Measurements from ENCODE around the gene PCSK2.
A peak's percentile ranks its signal among the peaks of the same experiment; 100 is the strongest.

The PCSK2 gene

GRCh38 chr20:17343656-17344452 lies 117.0 kb downstream of the PCSK2 start:
- no peak for DNase-seq

- DNase-seq, result no peak
These were observed 118.0 kb downstream of the PCSK2 start for GRCh38 chr20:17344790-17345189.

- no peak for DNase-seq
These were observed 118.5 kb downstream of the PCSK2 start for GRCh38 chr20:17345321-17345720.

- no peak for DNase-seq
These were observed 123.5 kb downstream of the PCSK2 start for GRCh38 chr20:17350321-17350720.

GRCh38 chr20:17357238-17357637 lies 130.4 kb downstream of the PCSK2 start:
- peak; percentile 44 for DNase-seq

- DNase-seq, result no peak
These were observed 132.0 kb downstream of the PCSK2 start for GRCh38 chr20:17358854-17359253.

- DNase-seq, result no peak
These were observed 137.8 kb downstream of the PCSK2 start for GRCh38 chr20:17364681-17365080.

GRCh38 chr20:17365831-17366230 lies 139.0 kb downstream of the PCSK2 start:
- no peak for DNase-seq

GRCh38 chr20:17369506-17369905 lies 142.7 kb downstream of the PCSK2 start:
- no peak for DNase-seq

- no peak for DNase-seq
These were observed 146.1 kb downstream of the PCSK2 start for GRCh38 chr20:17372806-17373440.

GRCh38 chr20:17374086-17374485 lies 147.2 kb downstream of the PCSK2 start:
- no peak for DNase-seq

GRCh38 chr20:17376031-17376430 lies 149.2 kb downstream of the PCSK2 start:
- DNase-seq, result no peak

GRCh38 chr20:17377231-17377630 lies 150.4 kb downstream of the PCSK2 start:
- no peak for DNase-seq

- DNase-seq, result no peak
These were observed 152.8 kb downstream of the PCSK2 start for GRCh38 chr20:17379651-17380050.

GRCh38 chr20:17380801-17381200 lies 154.0 kb downstream of the PCSK2 start:
- DNase-seq, result no peak

GRCh38 chr20:17381724-17382123 lies 154.9 kb downstream of the PCSK2 start:
- no peak for DNase-seq

- DNase-seq, result no peak
These were observed 159.0 kb downstream of the PCSK2 start for GRCh38 chr20:17385798-17386197.

- DNase-seq, result no peak
These were observed 163.8 kb downstream of the PCSK2 start for GRCh38 chr20:17390655-17391054.

- no peak for DNase-seq
These were observed 164.4 kb downstream of the PCSK2 start for GRCh38 chr20:17391127-17391771.

GRCh38 chr20:17394411-17394810 lies 167.6 kb downstream of the PCSK2 start:
- no peak for DNase-seq

GRCh38 chr20:17395729-17396128 lies 168.9 kb downstream of the PCSK2 start:
- DNase-seq, result peak; percentile 24

- DNase-seq, result no peak
These were observed 172.6 kb downstream of the PCSK2 start for GRCh38 chr20:17399303-17399985.

- DNase-seq, result no peak
These were observed 176.6 kb downstream of the PCSK2 start for GRCh38 chr20:17403461-17403860.
